Measurements from ENCODE around the gene RAI1.

GRCh38 chr17:17849845-17850373, 168.7 kb downstream of the RAI1 start:
- TF ChIP-seq RORA (CRISPR knock-in tag; IDR thresholded peaks at IDR 0.05) (no peak), NFE2L1 (CRISPR knock-in tag; IDR thresholded peaks at IDR 0.05; ENCODE audit: borderline replicate concordance) (no peak), KDM1A (CRISPR knock-in tag; IDR thresholded peaks at IDR 0.05) (no peak), ZKSCAN8 (CRISPR knock-in tag; IDR thresholded peaks at IDR 0.05; ENCODE audit: borderline replicate concordance) (no peak)

All from HepG2 (cell line).